Thoracic aorta (tissue), 2 donors: ENCODE results near the gene CPEB2. TPM values are rescaled to one million over a fixed set of nuclear protein-coding genes. Genes with fewer than 3 reads are reported as not detected.

Source experiments
- ATAC-seq: fragments of 150-250 bp; one replicate; pipeline ENCODE4 v1.8.0; 2017; ENCODE audit warnings: low read depth; ENCODE audit not compliant: insufficient number of reproducible peaks, low FRiP score
- DNase-seq: peaks from one replicate; pipeline ENCODE4 v3.0.0-alpha.2; 2020; ENCODE audit warnings: low spot score
- H3K27ac ChIP-seq, 2 donors: fragments of 200-600 bp; sonication (generic); 1 replicate in 1 of 2; 2 replicates in 1 of 2; pipeline ENCODE4 v1.5.1; 2016; ENCODE audit warnings: mild to moderate bottlenecking in 2 of 2, moderate library complexity in 2 of 2
- H3K27me3 ChIP-seq: fragments of 200-600 bp; sonication (generic); replicated peaks from 2 replicates; pipeline ENCODE4 v1.6.0; 2016; ENCODE audit warnings: mild to moderate bottlenecking; ENCODE audit not compliant: insufficient read depth
- H3K36me3 ChIP-seq: fragments of 200-600 bp; sonication (generic); one replicate; pipeline ENCODE4 v1.5.1; 2016
- H3K4me1 ChIP-seq, 2 donors: fragments of 200-600 bp; sonication (generic); 1 replicate in 1 of 2; 2 replicates in 1 of 2; pipeline versions ENCODE4 v1.5.1 to v1.6.0; 2016; ENCODE audit warnings: low read depth in 2 of 2, mild to moderate bottlenecking in 1 of 2; ENCODE audit not compliant: control insufficient read depth in 1 of 2
- H3K4me3 ChIP-seq: fragments of 200-600 bp; sonication (generic); 2 replicates; pipeline ENCODE4 v1.5.1; 2016; ENCODE audit warnings: mild to moderate bottlenecking
- H3K9me3 ChIP-seq: fragments of 200-600 bp; sonication (generic); 2 replicates; pipeline ENCODE4 v1.5.1; 2016
- CTCF ChIP-seq: fragments of 200-600 bp; sonication (generic); IDR thresholded peaks from one replicate; pipeline ENCODE4 v1.5.1; 2019; ENCODE audit warnings: antibody characterized with exemption
- total RNA-seq, 2 donors: library from RNA; depleted of rRNA; stranded (reverse); fragments of >200 nt; gene quantifications; one replicate each; pipeline versions ENCODE4 v1.1.0 to v1.2.3, GENCODE V29; 2016

Gene CPEB2
- total RNA-seq, 2 donors from 2014 or later, result 31.0 to 33.4 TPM

- Histone ChIP-seq H3K4me1 (peaks cover 44 to 59% of the 10 kb centered on the region in 2 donors), H3K36me3 (peaks cover 10% of the 10 kb centered on the region), H3K4me3 (peak overlapping the region; percentile 99), H3K27me3 (no peaks in the 10 kb centered on the region), H3K9me3 (no peaks in the 10 kb centered on the region), H3K27ac (peak overlapping the region in 1 of 2 donors; percentile 100)
- no peak for TF ChIP-seq CTCF
- DNase-seq (no peak), ATAC-seq (no peak)
Measured at GRCh38 chr4:15007201-15007600, 4.9 kb downstream of the CPEB2 start.

GRCh38 chr4:15010038-15010585, 7.8 kb downstream of the CPEB2 start:
- Histone ChIP-seq H3K9me3 (no peaks in the 10 kb centered on the region), H3K27ac (peak overlapping the region; percentile 52 to 71), H3K36me3 (peaks cover 10% of the 10 kb centered on the region), H3K4me3 (peak overlapping the region; percentile 37), H3K27me3 (no peaks in the 10 kb centered on the region), H3K4me1 (peaks cover 62 to 88% of the 10 kb centered on the region in 2 donors)
- no peak for TF ChIP-seq CTCF
- no peak for DNase-seq
- no peak for ATAC-seq

- ATAC-seq, result no peak
Measured at GRCh38 chr4:15011166-15011565, 8.9 kb downstream of the CPEB2 start.

GRCh38 chr4:15012017-15012788, 9.9 kb downstream of the CPEB2 start:
- H3K9me3 ChIP-seq, result no peaks in the 10 kb centered on the region
- no peak for TF ChIP-seq CTCF
- H3K4me1 ChIP-seq, result peaks cover 64 to 95% of the 10 kb centered on the region in 2 donors
- peak overlapping the region; percentile 24 for H3K4me3 ChIP-seq
- no peaks in the 10 kb centered on the region for H3K27me3 ChIP-seq
- ATAC-seq, result no peak
- no peak for DNase-seq
- H3K27ac ChIP-seq, result peak overlapping the region in 1 of 2 donors; percentile 43
- peaks cover 15% of the 10 kb centered on the region for H3K36me3 ChIP-seq

More at GRCh38 chr4:15011166-15011565, 8.9 kb downstream of the CPEB2 start:
- no peak for TF ChIP-seq CTCF
- Histone ChIP-seq H3K9me3 (no peaks in the 10 kb centered on the region), H3K27me3 (no peaks in the 10 kb centered on the region), H3K27ac (no peak overlapping the region), H3K36me3 (peaks cover 13% of the 10 kb centered on the region), H3K4me1 (peaks cover 66 to 93% of the 10 kb centered on the region in 2 donors), H3K4me3 (no peak overlapping the region)
- no peak for DNase-seq

- Histone ChIP-seq H3K9me3 (no peaks in the 10 kb centered on the region), H3K36me3 (peaks cover 12% of the 10 kb centered on the region), H3K27me3 (no peaks in the 10 kb centered on the region), H3K4me3 (no peak overlapping the region), H3K4me1 (peaks cover 68 to 95% of the 10 kb centered on the region in 2 donors), H3K27ac (peak overlapping the region in 1 of 2 donors; percentile 30)
- no peak for TF ChIP-seq CTCF
- no peak for ATAC-seq
- no peak for DNase-seq
Measured at GRCh38 chr4:15013585-15013984, 11.3 kb downstream of the CPEB2 start.
